ENCODE data around the gene TCERG1L.

The TCERG1L gene

GRCh38 chr10:131254859-131255252, 56.7 kb downstream of the TCERG1L start:
- no peak for DNase-seq (ENCODE audit: low read depth in 1 of 2, low spot score in 1 of 2)
- no peak for TF ChIP-seq REST (IDR thresholded peaks at IDR 0.05; ENCODE audit: insufficient replicate concordance, low read depth)
- no peak for TF ChIP-seq POLR2AphosphoS5 (IDR thresholded peaks at IDR 0.05; ENCODE audit: low read depth)
- no peak for TF ChIP-seq GABPA (IDR thresholded peaks at IDR 0.05; ENCODE audit: low read depth)
- no peak for TF ChIP-seq SPI1 (IDR thresholded peaks at IDR 0.05; ENCODE audit: borderline replicate concordance, low read depth)
- TF ChIP-seq CTCF (IDR thresholded peaks at IDR 0.05; ENCODE audit: insufficient read depth, low read length) = no peak
- H3K27ac ChIP-seq (replicated peaks) = no peak overlapping the region
- no peak overlapping the region for H3K4me3 ChIP-seq (replicated peaks; ENCODE audit: insufficient read depth, low read length)
- no peaks in the 10 kb centered on the region for H3K27me3 ChIP-seq (ENCODE audit: insufficient read depth, poor library complexity, severe bottlenecking)

- no peak for TF ChIP-seq GABPA (IDR thresholded peaks at IDR 0.05; ENCODE audit: low read depth)
- TF ChIP-seq SPI1 (IDR thresholded peaks at IDR 0.05; ENCODE audit: borderline replicate concordance, low read depth) = no peak
- no peak for TF ChIP-seq REST (IDR thresholded peaks at IDR 0.05; ENCODE audit: insufficient replicate concordance, low read depth)
- TF ChIP-seq POLR2AphosphoS5 (IDR thresholded peaks at IDR 0.05; ENCODE audit: low read depth) = no peak
- TF ChIP-seq CTCF (IDR thresholded peaks at IDR 0.05; ENCODE audit: insufficient read depth, low read length) = no peak
- Histone ChIP-seq H3K27me3 (ENCODE audit: insufficient read depth, poor library complexity, severe bottlenecking) (no peaks in the 10 kb centered on the region), H3K4me3 (replicated peaks; ENCODE audit: insufficient read depth, low read length) (no peak overlapping the region), H3K27ac (replicated peaks) (no peak overlapping the region)
- DNase-seq (ENCODE audit: low read depth in 1 of 2, low spot score in 1 of 2) = no peak
These were observed 57.3 kb downstream of the TCERG1L start for GRCh38 chr10:131253931-131254858.

- no peak for DNase-seq (ENCODE audit: low read depth in 1 of 2, low spot score in 1 of 2)
- Histone ChIP-seq H3K27ac (replicated peaks) (no peak overlapping the region), H3K4me3 (replicated peaks; ENCODE audit: insufficient read depth, low read length) (no peak overlapping the region), H3K27me3 (ENCODE audit: insufficient read depth, poor library complexity, severe bottlenecking) (no peaks in the 10 kb centered on the region)
- TF ChIP-seq CTCF (IDR thresholded peaks at IDR 0.05; ENCODE audit: insufficient read depth, low read length) = no peak
- no peak for TF ChIP-seq GABPA (IDR thresholded peaks at IDR 0.05; ENCODE audit: low read depth)
These were observed 58.8 kb downstream of the TCERG1L start for GRCh38 chr10:131252567-131253276.
